H1 (cell line): ENCODE data around the gene SERPINE3. TPM values are rescaled to one million over a fixed set of nuclear protein-coding genes. Genes with fewer than 3 reads are reported as not detected.
A peak's percentile ranks its signal among the peaks of the same experiment; 100 is the strongest.

ENCODE experiments used
- CTCF ChIA-PET: fragments of 300-600 bp; sonication (Branson Sonifier 250); formaldehyde crosslinking; loops from one replicate; lab custom pipeline; 2021; ENCODE audit not compliant: partially characterized antibody; lab: Charles Lee
- POLR2A ChIA-PET: fragments of 300-600 bp; sonication (Branson Sonifier 250); formaldehyde crosslinking; loops from one replicate; lab custom pipeline; 2021; ENCODE audit warnings: inconsistent platforms; ENCODE audit not compliant: partially characterized antibody; lab: Charles Lee
- DNase-seq, 2 experiments: peaks; one replicate each; pipeline versions ENCODE4 v3.0.0 to v3.0.0-alpha.2; 2010 to 2022; ENCODE audit warnings: low spot score in 2 of 2, low read depth in 1 of 2, mixed read lengths in 1 of 2
- FAIRE-seq: peaks from 2 replicates; lab custom pipeline; 2011; peaks lifted over from hg19 to GRCh38; lab: Jason Lieb, UNC
- H2AFZ ChIP-seq: 2 replicates; pipeline ENCODE4 v1.8.1; 2012; ENCODE audit warnings: low read length, inconsistent platforms
- H2AK5ac ChIP-seq: 2 replicates; pipeline ENCODE4 v1.6.1; 2013; ENCODE audit warnings: low read depth, low read length
- H2BK120ac ChIP-seq: replicated peaks from 2 replicates; pipeline ENCODE3; 2013; ENCODE audit warnings: low read depth, low read length, inconsistent platforms
- H2BK12ac ChIP-seq: 2 replicates; pipeline ENCODE4 v1.6.1; 2013; ENCODE audit warnings: low read depth, low read length
- H2BK15ac ChIP-seq: 2 replicates; pipeline ENCODE4 v1.6.1; 2013; ENCODE audit warnings: low read length
- H2BK20ac ChIP-seq: 2 replicates; pipeline ENCODE4 v1.6.1; 2013; ENCODE audit warnings: low read length
- H2BK5ac ChIP-seq: 2 replicates; pipeline ENCODE4 v1.6.1; 2013; ENCODE audit warnings: low read depth, low read length
- H3K14ac ChIP-seq: 2 replicates; pipeline ENCODE4 v1.6.1; 2013; ENCODE audit warnings: inconsistent platforms; ENCODE audit not compliant: insufficient read length
- H3K18ac ChIP-seq: 2 replicates; pipeline ENCODE4 v1.6.1; 2013; ENCODE audit warnings: low read length; ENCODE audit errors: extremely low read depth
- H3K23ac ChIP-seq: 2 replicates; pipeline ENCODE4 v1.6.1; 2013; ENCODE audit warnings: inconsistent platforms; ENCODE audit not compliant: insufficient read length
- H3K23me2 ChIP-seq: 2 replicates; pipeline ENCODE4 v1.6.1; 2013; ENCODE audit warnings: low read depth, low read length
- H3K27ac ChIP-seq: 2 replicates; pipeline ENCODE4 v1.6.1; 2011; ENCODE audit warnings: low read depth, low read length, inconsistent platforms
- H3K27me3 ChIP-seq, 4 experiments: replicated peaks in 1 of 4; 1 replicate in 1 of 4; 2 replicates in 3 of 4; pipeline versions ENCODE4 v1.6.1 to v1.8.1; 2011 to 2013; ENCODE audit warnings: low read length in 3 of 4, mild to moderate bottlenecking in 3 of 4, inconsistent platforms in 2 of 4, mixed read lengths in 2 of 4, moderate library complexity in 1 of 4; ENCODE audit not compliant: control insufficient read depth in 3 of 4, insufficient read depth in 3 of 4; ENCODE audit errors: extremely low read depth in 1 of 4
- H3K36me3 ChIP-seq, 4 experiments: 2 replicates each; pipeline versions ENCODE4 v1.6.1 to v1.8.1; 2011 to 2013; ENCODE audit warnings: mild to moderate bottlenecking in 4 of 4, low read length in 3 of 4, moderate library complexity in 2 of 4, control low read depth in 1 of 4, inconsistent platforms in 1 of 4; ENCODE audit not compliant: insufficient read depth in 4 of 4, control insufficient read depth in 2 of 4
- H3K4ac ChIP-seq: replicated peaks from 2 replicates; pipeline ENCODE3; 2013; ENCODE audit warnings: low read length, low read depth, mixed read lengths, inconsistent platforms; ENCODE audit not compliant: insufficient read length
- H3K4me1 ChIP-seq, 4 experiments: replicated peaks in 1 of 4; 1 replicate in 1 of 4; 2 replicates in 3 of 4; pipeline versions ENCODE4 v1.6.1 to v1.8.1; 2011 to 2013; ENCODE audit warnings: low read length in 3 of 4, inconsistent platforms in 2 of 4, mixed read lengths in 1 of 4; ENCODE audit not compliant: insufficient read depth in 4 of 4, control insufficient read depth in 3 of 4
- H3K4me2 ChIP-seq, 2 experiments: 2 replicates each; pipeline versions ENCODE4 v1.6.1 to v1.8.1; 2011 to 2013; ENCODE audit warnings: low read depth in 2 of 2, low read length in 2 of 2, control low read depth in 1 of 2, inconsistent platforms in 1 of 2, mild to moderate bottlenecking in 1 of 2; ENCODE audit not compliant: insufficient read depth in 1 of 2
- H3K4me3 ChIP-seq, 4 experiments: fragments of 200-600, 300-600 bp in 1 of 4; sonication (generic), shearing (Covaris generic), sonication (Bioruptor Twin) in 1 of 4; 2 replicates each; pipeline versions ENCODE4 v1.5.1 to v1.8.1; 2011 to 2016; ENCODE audit warnings: low read length in 4 of 4, low read depth in 3 of 4, control low read depth in 2 of 4, inconsistent platforms in 2 of 4, mild to moderate bottlenecking in 2 of 4, mixed read lengths in 1 of 4, moderate library complexity in 1 of 4; ENCODE audit not compliant: insufficient read depth in 2 of 4; ENCODE audit errors: extremely low read depth in 1 of 4
- H3K56ac ChIP-seq: replicated peaks from 2 replicates; pipeline ENCODE3; 2013; ENCODE audit warnings: low read depth, mild to moderate bottlenecking, mixed read lengths, low read length, inconsistent platforms; ENCODE audit not compliant: insufficient read length
- H3K79me1 ChIP-seq: 2 replicates; pipeline ENCODE4 v1.6.1; 2013; ENCODE audit warnings: low read depth, low read length, control low read depth
- H3K79me2 ChIP-seq, 2 experiments: 2 replicates each; pipeline versions ENCODE4 v1.6.1 to v1.8.1; 2012 to 2013; ENCODE audit warnings: low read length in 2 of 2, mild to moderate bottlenecking in 2 of 2, inconsistent platforms in 1 of 2; ENCODE audit not compliant: insufficient read depth in 2 of 2, control insufficient read depth in 1 of 2
- H3K9ac ChIP-seq, 4 experiments: replicated peaks in 1 of 4; 1 replicate in 1 of 4; 2 replicates in 3 of 4; pipeline versions ENCODE4 v1.6.1 to v1.8.1; 2011 to 2013; ENCODE audit warnings: low read depth in 3 of 4, low read length in 3 of 4, control low read depth in 2 of 4, mild to moderate bottlenecking in 2 of 4, moderate library complexity in 2 of 4, inconsistent platforms in 1 of 4; ENCODE audit errors: extremely low read depth in 1 of 4
- H3K9me3 ChIP-seq, 2 experiments: 2 replicates each; pipeline versions ENCODE4 v1.6.1 to v1.8.1; 2012 to 2013; ENCODE audit warnings: mild to moderate bottlenecking in 2 of 2, moderate library complexity in 2 of 2, control low read depth in 1 of 2, inconsistent platforms in 1 of 2, low read depth in 1 of 2, low read length in 1 of 2, mixed read lengths in 1 of 2; ENCODE audit not compliant: insufficient read depth in 2 of 2
- H4K20me1 ChIP-seq, 2 experiments: replicated peaks in 1 of 2; 2 replicates each; pipeline versions ENCODE3 to v1.8.1; 2011 to 2013; ENCODE audit warnings: inconsistent platforms in 2 of 2, low read length in 2 of 2, mild to moderate bottlenecking in 1 of 2; ENCODE audit not compliant: insufficient read depth in 2 of 2, control insufficient read depth in 1 of 2
- H4K5ac ChIP-seq: 2 replicates; pipeline ENCODE4 v1.6.1; 2013; ENCODE audit warnings: low read length, low read depth, mixed read lengths, inconsistent platforms; ENCODE audit not compliant: insufficient read length
- H4K8ac ChIP-seq: 2 replicates; pipeline ENCODE4 v1.8.0; 2013; ENCODE audit warnings: mild to moderate bottlenecking, moderate library complexity, low read length, inconsistent platforms; ENCODE audit not compliant: insufficient read depth; ENCODE audit errors: extremely low read depth
- H4K91ac ChIP-seq: replicated peaks from 2 replicates; pipeline ENCODE3; 2013; ENCODE audit warnings: low read length, mixed read lengths, inconsistent platforms; ENCODE audit not compliant: insufficient read length
- CTBP2 ChIP-seq: IDR thresholded peaks from 2 replicates; pipeline ENCODE4 v1.7.0; 2011; ENCODE audit warnings: borderline replicate concordance, mild to moderate bottlenecking, moderate library complexity, mixed read lengths, low read length; ENCODE audit not compliant: insufficient read depth, insufficient read length
- MAFK ChIP-seq: IDR thresholded peaks from 2 replicates; pipeline ENCODE4 v1.6.1; 2012; ENCODE audit warnings: low read depth, mild to moderate bottlenecking, improper control_type of control experiment, low read length
- WGBS, 2 experiments: shearing (Covaris generic) in 1 of 2; methylation state at CpG; one replicate each; pipeline versions ENCODE4 v1.1.6 to v1.1.7; 2013 to 2015; ENCODE audit warnings: low lambda C conversion rate in 2 of 2, mixed read lengths in 2 of 2, inconsistent platforms in 1 of 2, low coverage in 1 of 2, missing lambda C conversion rate in 1 of 2; ENCODE audit not compliant: insufficient replicate concordance in 2 of 2, insufficient coverage in 1 of 2, insufficient read length in 1 of 2; ENCODE audit errors: extremely low coverage in 1 of 2, missing lambda C conversion rate in 1 of 2; 5-methylcytosine and 5-hydroxymethylcytosine counted together
- polyA plus RNA-seq, 7 experiments: library from polyadenylated mRNA; depleted of rRNA in 3 of 7; stranded (reverse) in 5 of 7; unstranded in 2 of 7; fragments of >200 nt in 5 of 7; fragments of 200-250 nt in 2 of 7; gene quantifications; 1 replicate in 5 of 7; 2 replicates in 1 of 7; 4 replicates in 1 of 7; pipeline versions ENCODE4 v1.2.1 to v1.2.3, GENCODE V29; 2011 to 2013; ENCODE audit warnings: missing spikeins in 2 of 7, mixed read lengths in 2 of 7
- total RNA-seq: library from RNA; stranded (reverse); fragmentation: NEBNext Ultra II Directional; extraction: Animal tissue kit (Norgen Biotek cat#: 25700); gene quantifications from 2 replicates; pipeline ENCODE4 v1.2.1, GENCODE V29; 2021

The SERPINE3 gene
- total and polyA plus RNA-seq, 2 of the 8 experiments (the other 6 are each of a cell fraction or from before 2014, with no cell fraction given): 0.34 to 1.0 TPM

DNA sequence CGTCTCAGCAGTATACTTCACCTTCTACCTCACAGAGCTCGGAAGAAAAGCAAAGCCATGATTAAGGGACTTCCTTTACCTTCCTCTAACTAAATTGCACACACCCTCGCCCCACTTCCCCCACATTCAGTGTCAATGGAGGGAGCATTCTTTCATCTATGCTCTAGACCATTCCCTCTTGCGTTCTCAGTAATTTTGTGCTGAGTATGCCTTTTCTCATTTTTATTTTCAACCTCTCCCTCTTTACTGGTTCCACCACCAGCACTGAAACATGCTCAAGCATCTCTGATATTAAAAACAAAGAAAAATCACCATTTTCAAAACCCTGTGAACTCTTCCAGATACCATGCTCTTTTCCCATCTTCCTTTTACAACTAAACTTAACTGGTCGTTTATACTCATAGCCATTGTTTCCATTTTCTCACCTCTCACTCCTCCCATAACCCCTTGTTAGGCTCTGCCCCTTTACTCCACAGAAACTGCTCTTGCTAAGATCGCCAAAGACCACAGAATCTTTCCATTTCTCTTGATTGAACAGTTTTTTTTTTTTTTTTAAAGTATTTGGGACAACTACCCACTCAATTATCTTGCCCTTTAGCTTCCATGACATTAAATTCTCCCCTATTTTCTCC, 32.4 kb downstream of the SERPINE3 start:
- Histone ChIP-seq H4K5ac (no peak overlapping the region), H2BK5ac (no peak overlapping the region), H4K91ac (no peak overlapping the region), H3K4me1 (peaks cover 0 to 7% (median 3%) of the 10 kb centered on the region in 4 experiments; a peak in 3 of 7 replicates), H3K9me3 (no peaks in the 10 kb centered on the region), H3K79me2 (no peaks in the 10 kb centered on the region; a peak in 1 of 4 replicates), H3K4me3 (no peak overlapping the region), H3K27ac (no peak overlapping the region), H3K14ac (no peak overlapping the region), H2BK20ac (no peak overlapping the region), H3K4ac (no peak overlapping the region), H3K27me3 (no peaks in the 10 kb centered on the region), H3K18ac (no peak overlapping the region; the same call in 1 of the 2 replicates), H3K9ac (no peak overlapping the region), H3K56ac (no peak overlapping the region), H3K4me2 (no peak overlapping the region), H2BK12ac (no peak overlapping the region), H3K36me3 (peaks cover 3 to 79% (median 30%) of the 10 kb centered on the region in 4 experiments; a peak in 6 of 8 replicates), H3K23me2 (no peaks in the 10 kb centered on the region), H4K20me1 (no peaks in the 10 kb centered on the region), H2BK120ac (no peak overlapping the region), H2BK15ac (no peak overlapping the region), H3K79me1 (no peaks in the 10 kb centered on the region; the same call in 1 of the 2 replicates), H2AK5ac (no peak overlapping the region)
- DNase-seq (no peak), FAIRE-seq (no peak)
- WGBS, 2 experiments: 86% methylated on average over 6 of the region's 6 CpGs; no CpG with 5 or more reads in 1 of the 2 experiments
- CTCF ChIA-PET: interaction anchor here (0.8 kb wide), 1 partner anchor 15 kb away, joined by 3 read pairs; no protein-coding TSS in a partner anchor
- POLR2A ChIA-PET: no interaction called here
- TF ChIP-seq CTBP2 (no peak), MAFK (0 out of 2 replicates have a peak, but pooled peaks have one; percentile 29)
- TF ChIP-seq, all 59 proteins: peak for 1
- H2AFZ ChIP-seq: no peak overlapping the region
- H3K23ac ChIP-seq: no peak overlapping the region
- H4K8ac ChIP-seq: no peak overlapping the region
